Measurements from ENCODE around the gene NDUFB8.

- TF ChIP-seq PPARA (CRISPR knock-in tag; IDR thresholded peaks at IDR 0.05; ENCODE audit: borderline replicate concordance) (no peak), ISL1 (CRISPR knock-in tag; IDR thresholded peaks at IDR 0.05) (no peak), CREB5 (CRISPR knock-in tag; IDR thresholded peaks at IDR 0.05; ENCODE audit: low read depth) (no peak), TOX (CRISPR knock-in tag; IDR thresholded peaks at IDR 0.05; ENCODE audit: borderline replicate concordance) (no peak), PATZ1 (CRISPR knock-in tag; IDR thresholded peaks at IDR 0.05; ENCODE audit: borderline replicate concordance) (no peak), CSDC2 (CRISPR knock-in tag; IDR thresholded peaks at IDR 0.05) (no peak), CSRNP3 (CRISPR knock-in tag; IDR thresholded peaks at IDR 0.05) (no peak), SNAI2 (CRISPR knock-in tag; IDR thresholded peaks at IDR 0.05) (no peak)
- TF ChIP-seq, protein P1, sequence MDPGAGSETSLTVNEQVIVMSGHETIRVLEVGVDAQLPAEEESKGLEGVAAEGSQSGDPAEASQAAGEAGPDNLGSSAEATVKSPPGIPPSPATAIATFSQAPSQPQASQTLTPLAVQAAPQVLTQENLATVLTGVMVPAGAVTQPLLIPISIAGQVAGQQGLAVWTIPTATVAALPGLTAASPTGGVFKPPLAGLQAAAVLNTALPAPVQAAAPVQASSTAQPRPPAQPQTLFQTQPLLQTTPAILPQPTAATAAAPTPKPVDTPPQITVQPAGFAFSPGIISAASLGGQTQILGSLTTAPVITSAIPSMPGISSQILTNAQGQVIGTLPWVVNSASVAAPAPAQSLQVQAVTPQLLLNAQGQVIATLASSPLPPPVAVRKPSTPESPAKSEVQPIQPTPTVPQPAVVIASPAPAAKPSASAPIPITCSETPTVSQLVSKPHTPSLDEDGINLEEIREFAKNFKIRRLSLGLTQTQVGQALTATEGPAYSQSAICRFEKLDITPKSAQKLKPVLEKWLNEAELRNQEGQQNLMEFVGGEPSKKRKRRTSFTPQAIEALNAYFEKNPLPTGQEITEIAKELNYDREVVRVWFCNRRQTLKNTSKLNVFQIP (CRISPR knock-in tag; IDR thresholded peaks at IDR 0.05; ENCODE audit: borderline replicate concordance, low read depth) = no peak
These were observed 12.8 kb downstream of the NDUFB8 start for GRCh38 chr10:100516847-100517246.

All from SK-N-SH treated with all-trans-retinoic acid at 6 μM for 48 hours (cell line).